BLaER1 (cell line): Measurements from ENCODE around the gene TNFRSF6B.

Source experiments
- H3K27ac ChIP-seq: shearing (Covaris generic); formaldehyde crosslinking; 2 replicates; pipeline ENCODE4 v1.8.1; 2022
- H3K27me3 ChIP-seq: shearing (Covaris generic); formaldehyde crosslinking; 2 replicates; pipeline ENCODE4 v1.8.1; 2022
- H3K36me3 ChIP-seq: shearing (Covaris generic); formaldehyde crosslinking; 2 replicates; pipeline ENCODE4 v1.8.1; 2022
- H3K4me1 ChIP-seq: shearing (Covaris generic); formaldehyde crosslinking; 2 replicates; pipeline ENCODE4 v1.8.1; 2022
- H3K4me2 ChIP-seq: shearing (Covaris generic); formaldehyde crosslinking; 2 replicates; pipeline ENCODE4 v1.8.1; 2022
- H3K4me3 ChIP-seq: shearing (Covaris generic); formaldehyde crosslinking; 2 replicates; pipeline ENCODE4 v1.8.1; 2022
- H3K9ac ChIP-seq: shearing (Covaris generic); formaldehyde crosslinking; 2 replicates; pipeline ENCODE4 v1.8.1; 2022
- H3K9me3 ChIP-seq: shearing (Covaris generic); formaldehyde crosslinking; 2 replicates; pipeline ENCODE4 v1.8.1; 2022
- H4K20me1 ChIP-seq: shearing (Covaris generic); formaldehyde crosslinking; 2 replicates; pipeline ENCODE4 v1.8.1; 2022
- Cebpa-rat ChIP-seq: shearing (Covaris generic); IDR thresholded peaks from 2 replicates; pipeline ENCODE4 v1.8.1; 2022

TNFRSF6B gene

DNA sequence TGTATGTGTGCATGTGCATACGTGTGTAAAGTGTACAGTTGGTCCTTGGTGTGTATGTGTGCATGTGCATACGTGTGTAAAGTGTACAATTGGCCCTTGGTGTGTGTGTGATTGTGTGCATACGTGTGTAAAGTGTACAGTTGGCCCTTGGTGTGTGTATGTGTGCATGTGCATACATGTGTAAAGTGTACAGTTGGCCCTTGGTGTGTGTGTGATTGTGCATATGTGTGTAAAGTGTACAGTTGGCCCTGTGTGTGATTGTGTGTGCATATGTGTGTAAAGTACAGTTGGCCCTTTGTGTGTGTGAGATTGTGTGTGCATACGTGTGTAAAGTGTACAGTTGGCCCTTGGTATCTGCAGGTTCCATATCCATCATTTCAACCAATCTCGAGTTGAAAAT is 35.0 kb downstream of the TNFRSF6B start:
- Histone ChIP-seq H3K4me1 (peaks cover 96% of the 10 kb centered on the region), H3K27me3 (no peaks in the 10 kb centered on the region), H3K9me3 (peaks cover 9% of the 10 kb centered on the region), H3K4me3 (0 out of 2 replicates have a peak overlapping the region, but pooled peaks have one; percentile 22), H4K20me1 (peaks cover 10% of the 10 kb centered on the region), H3K9ac (peak overlapping the region; percentile 27; the same call in 1 of the 2 replicates), H3K27ac (peak overlapping the region; percentile 90), H3K36me3 (peaks cover 38% of the 10 kb centered on the region), H3K4me2 (peak overlapping the region; percentile 81)
- no peak for TF ChIP-seq Cebpa-rat

- H3K4me3 ChIP-seq = no peak overlapping the region
- no peaks in the 10 kb centered on the region for H3K9me3 ChIP-seq
- peaks cover 10% of the 10 kb centered on the region for H4K20me1 ChIP-seq
- H3K4me2 ChIP-seq = peak overlapping the region; percentile 81
- peaks cover 99% of the 10 kb centered on the region for H3K4me1 ChIP-seq
- H3K36me3 ChIP-seq = peaks cover 29% of the 10 kb centered on the region
- 0 out of 2 replicates have a peak overlapping the region, but pooled peaks have one; percentile 29 for H3K9ac ChIP-seq
- H3K27me3 ChIP-seq = no peaks in the 10 kb centered on the region
- no peak for TF ChIP-seq Cebpa-rat
- H3K27ac ChIP-seq = peak overlapping the region; percentile 85; the same call in 1 of the 2 replicates
Measured at GRCh38 chr20:63732118-63733095, 36.0 kb downstream of the TNFRSF6B start.

- peaks cover 29% of the 10 kb centered on the region for H3K36me3 ChIP-seq
- 0 out of 2 replicates have a peak overlapping the region, but pooled peaks have one; percentile 29 for H3K9ac ChIP-seq
- H3K9me3 ChIP-seq = no peaks in the 10 kb centered on the region
- peak overlapping the region; percentile 51 for H3K4me2 ChIP-seq
- no peaks in the 10 kb centered on the region for H3K27me3 ChIP-seq
- H3K4me3 ChIP-seq = no peak overlapping the region
- TF ChIP-seq Cebpa-rat = no peak
- H4K20me1 ChIP-seq = peaks cover 12% of the 10 kb centered on the region
- H3K27ac ChIP-seq = peak overlapping the region; percentile 85
- peaks cover 95% of the 10 kb centered on the region for H3K4me1 ChIP-seq
Measured at GRCh38 chr20:63733117-63733516, 36.7 kb downstream of the TNFRSF6B start.

- H3K9ac ChIP-seq = 0 out of 2 replicates have a peak overlapping the region, but pooled peaks have one; percentile 29
- H3K27me3 ChIP-seq = no peaks in the 10 kb centered on the region
- H3K36me3 ChIP-seq = peaks cover 29% of the 10 kb centered on the region
- H4K20me1 ChIP-seq = peaks cover 17% of the 10 kb centered on the region
- H3K27ac ChIP-seq = peak overlapping the region; percentile 85
- H3K4me2 ChIP-seq = peak overlapping the region; percentile 99
- no peak for TF ChIP-seq Cebpa-rat
- peaks cover 95% of the 10 kb centered on the region for H3K4me1 ChIP-seq
- no peak overlapping the region for H3K4me3 ChIP-seq
- no peaks in the 10 kb centered on the region for H3K9me3 ChIP-seq
Measured at GRCh38 chr20:63733579-63734081, 37.2 kb downstream of the TNFRSF6B start.

DNA sequence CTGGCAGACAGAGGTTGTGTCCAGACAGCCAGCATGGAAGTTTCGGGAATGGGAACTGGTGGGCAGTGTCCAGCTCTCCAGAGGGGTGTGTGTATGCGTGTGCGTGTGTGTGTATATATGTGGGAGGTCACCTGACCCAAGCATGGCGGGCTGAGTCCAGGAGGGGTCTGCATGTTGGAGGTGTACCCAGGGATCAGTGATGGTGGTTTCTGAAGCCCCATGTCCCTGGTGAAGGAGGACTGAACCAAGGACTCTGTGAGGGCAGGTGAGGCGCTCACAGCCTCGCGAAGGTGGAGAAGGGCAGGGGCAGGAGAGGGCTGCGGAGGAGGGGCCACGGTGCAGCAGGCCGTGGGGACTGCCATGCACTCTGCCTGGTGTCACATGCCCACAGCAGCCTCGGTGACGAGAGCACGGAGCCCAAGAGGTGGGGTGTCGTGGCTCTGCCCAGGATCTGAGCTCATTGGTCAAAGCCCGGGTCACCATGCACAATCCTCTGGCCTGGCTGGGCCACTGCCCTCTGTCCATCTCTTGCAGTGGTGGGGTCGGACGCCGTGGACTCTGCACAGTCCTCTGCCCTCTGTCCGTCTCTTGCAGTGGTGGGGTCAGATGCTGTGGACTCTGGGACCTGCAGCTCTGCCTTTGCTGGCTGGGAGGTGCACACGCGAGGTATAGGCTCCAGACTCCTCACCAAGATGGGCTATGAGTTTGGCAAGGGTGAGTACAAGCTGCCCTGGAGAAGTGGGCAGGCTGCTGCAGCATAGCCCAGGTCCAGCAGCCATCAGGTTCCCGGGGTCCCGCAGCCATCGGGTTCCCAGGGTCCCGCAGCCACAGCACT is 37.9 kb downstream of the TNFRSF6B start:
- no peak overlapping the region for H3K4me3 ChIP-seq
- peaks cover 95% of the 10 kb centered on the region for H3K4me1 ChIP-seq
- peak overlapping the region; percentile 85 for H3K27ac ChIP-seq
- H3K27me3 ChIP-seq = no peaks in the 10 kb centered on the region
- no peaks in the 10 kb centered on the region for H3K9me3 ChIP-seq
- H4K20me1 ChIP-seq = peaks cover 23% of the 10 kb centered on the region
- H3K36me3 ChIP-seq = peaks cover 29% of the 10 kb centered on the region
- peak overlapping the region; percentile 99 for H3K4me2 ChIP-seq
- H3K9ac ChIP-seq = no peak overlapping the region
- TF ChIP-seq Cebpa-rat = no peak

- peak overlapping the region; percentile 77 for H3K4me3 ChIP-seq
Measured at GRCh38 chr20:63734946-63735858, 38.8 kb downstream of the TNFRSF6B start.

GRCh38 chr20:63735859-63736718 is 39.6 kb downstream of the TNFRSF6B start, which contains the start of gene LIME1:
Gene LIME1 (plus strand): TSS chr20:63736664. CDS start chr20:63737550, 886 bp downstream.
- Histone ChIP-seq H3K4me2 (peak within 1 kb of the TSS; percentile 99), H3K9ac (peak within 1 kb of the TSS; percentile 75), H3K27ac (peak within 1 kb of the TSS; percentile 85), H3K4me3 (peak within 1 kb of the TSS; percentile 77), H3K36me3 (peaks cover 29% of the 10 kb centered on the region), H3K27me3 (no peaks in the 10 kb centered on the region), H3K4me1 (peaks cover 87% of the 10 kb centered on the region), H3K9me3 (no peaks in the 10 kb centered on the region), H4K20me1 (peaks cover 32% of the 10 kb centered on the region)
- peak; percentile 21; the same call in 1 of the 2 replicates for TF ChIP-seq Cebpa-rat

More at GRCh38 chr20:63734946-63735858, 38.8 kb downstream of the TNFRSF6B start:
- Histone ChIP-seq H3K4me2 (peak overlapping the region; percentile 99), H3K27me3 (no peaks in the 10 kb centered on the region), H3K4me1 (peaks cover 87% of the 10 kb centered on the region), H4K20me1 (peaks cover 23% of the 10 kb centered on the region), H3K36me3 (peaks cover 29% of the 10 kb centered on the region), H3K9ac (peak overlapping the region; percentile 75; the same call in 1 of the 2 replicates), H3K27ac (peak overlapping the region; percentile 85), H3K9me3 (no peaks in the 10 kb centered on the region)
- TF ChIP-seq Cebpa-rat = no peak
